ENCODE data around the gene MAD1L1.

Gene MAD1L1

DNA sequence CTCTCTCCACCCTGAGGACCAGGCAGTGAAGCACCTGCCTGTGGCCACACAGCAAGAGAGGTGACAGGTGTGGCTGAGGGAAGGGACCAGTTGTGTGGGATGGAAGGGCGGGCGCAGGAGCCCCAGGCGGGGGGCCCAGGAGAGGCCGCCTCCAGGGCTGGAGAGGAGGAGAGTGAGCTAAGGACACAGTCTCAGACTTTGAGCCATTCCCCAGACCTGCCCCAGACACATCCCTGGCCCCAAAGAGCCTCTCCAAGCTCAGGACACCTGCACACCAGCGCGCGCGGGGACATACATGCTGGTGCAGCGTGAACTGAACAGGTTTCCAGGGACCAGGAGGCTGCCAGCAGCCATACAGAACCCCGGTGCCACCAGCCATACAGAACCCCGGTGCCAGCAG is 237.3 kb downstream of the MAD1L1 start:
- peak overlapping the region; percentile 93 for H3K27ac ChIP-seq
- TF ChIP-seq CTCF (conservative IDR thresholded peaks at IDR 0.05), result no peak

GRCh38 chr7:1994931-1995330 is 237.8 kb downstream of the MAD1L1 start:
- peak overlapping the region; percentile 93 for H3K27ac ChIP-seq
- TF ChIP-seq CTCF (conservative IDR thresholded peaks at IDR 0.05), result no peak

DNA sequence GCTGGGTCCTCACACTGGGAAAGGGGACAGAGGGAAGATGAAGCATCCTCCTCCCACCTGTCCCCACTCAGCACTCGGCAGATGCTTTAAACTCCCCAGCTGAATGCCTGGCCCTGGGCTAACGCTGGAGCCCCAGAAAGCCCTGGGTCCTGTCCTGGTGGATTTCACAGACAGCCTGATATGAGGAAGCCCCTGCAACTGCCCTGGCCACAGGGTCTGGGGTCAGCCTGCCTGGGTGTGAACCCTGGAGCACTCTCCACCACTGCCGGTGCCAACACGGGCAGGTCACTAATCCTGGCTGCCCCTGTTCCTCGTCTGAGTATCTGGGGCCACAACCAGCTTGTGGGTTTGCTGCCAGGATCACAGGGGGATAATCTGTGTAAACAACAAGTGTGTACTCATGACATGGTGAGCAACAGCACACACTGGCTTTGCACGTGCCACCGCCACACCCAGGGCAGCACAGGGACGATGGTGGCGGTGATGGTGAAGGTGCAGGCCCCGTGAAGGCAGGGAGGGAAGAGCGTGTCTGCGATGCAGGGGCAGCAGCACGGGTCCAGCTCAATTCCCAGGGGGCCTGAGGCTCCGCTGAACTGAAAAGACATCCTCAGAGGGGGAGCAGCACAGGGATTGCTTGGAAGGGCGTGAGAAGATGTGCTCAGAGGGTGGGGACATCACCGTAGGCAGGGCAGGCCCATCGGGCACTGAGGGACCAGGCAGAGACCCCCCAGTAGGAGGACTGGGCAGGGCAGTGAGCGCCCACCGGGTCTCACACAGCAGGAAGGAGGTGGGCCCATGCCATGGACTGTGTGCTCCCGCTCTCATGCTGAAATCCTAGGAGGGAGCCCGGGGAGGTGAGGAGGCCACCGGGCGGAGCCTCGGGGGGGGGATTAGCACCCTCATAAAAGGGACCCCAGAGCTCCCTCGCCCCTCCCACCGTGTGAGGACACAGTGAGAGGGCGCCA is 238.7 kb downstream of the MAD1L1 start:
- TF ChIP-seq CTCF (conservative IDR thresholded peaks at IDR 0.05), result no peak
- peak overlapping the region; percentile 93 for H3K27ac ChIP-seq

GRCh38 chr7:1993031-1993695 is 239.6 kb downstream of the MAD1L1 start:
- peak overlapping the region; percentile 93 for H3K27ac ChIP-seq
- no peak for TF ChIP-seq CTCF (conservative IDR thresholded peaks at IDR 0.05)

- peak overlapping the region; percentile 93 for H3K27ac ChIP-seq
- no peak for TF ChIP-seq CTCF (conservative IDR thresholded peaks at IDR 0.05)
Measured at GRCh38 chr7:1992554-1992953, 240.2 kb downstream of the MAD1L1 start.

GRCh38 chr7:1990001-1990670 is 242.6 kb downstream of the MAD1L1 start:
- H3K27ac ChIP-seq, result no peak overlapping the region
- TF ChIP-seq CTCF (conservative IDR thresholded peaks at IDR 0.05), result no peak
